Measurements from ENCODE around the gene POU2AF1.

Gene POU2AF1

DNA sequence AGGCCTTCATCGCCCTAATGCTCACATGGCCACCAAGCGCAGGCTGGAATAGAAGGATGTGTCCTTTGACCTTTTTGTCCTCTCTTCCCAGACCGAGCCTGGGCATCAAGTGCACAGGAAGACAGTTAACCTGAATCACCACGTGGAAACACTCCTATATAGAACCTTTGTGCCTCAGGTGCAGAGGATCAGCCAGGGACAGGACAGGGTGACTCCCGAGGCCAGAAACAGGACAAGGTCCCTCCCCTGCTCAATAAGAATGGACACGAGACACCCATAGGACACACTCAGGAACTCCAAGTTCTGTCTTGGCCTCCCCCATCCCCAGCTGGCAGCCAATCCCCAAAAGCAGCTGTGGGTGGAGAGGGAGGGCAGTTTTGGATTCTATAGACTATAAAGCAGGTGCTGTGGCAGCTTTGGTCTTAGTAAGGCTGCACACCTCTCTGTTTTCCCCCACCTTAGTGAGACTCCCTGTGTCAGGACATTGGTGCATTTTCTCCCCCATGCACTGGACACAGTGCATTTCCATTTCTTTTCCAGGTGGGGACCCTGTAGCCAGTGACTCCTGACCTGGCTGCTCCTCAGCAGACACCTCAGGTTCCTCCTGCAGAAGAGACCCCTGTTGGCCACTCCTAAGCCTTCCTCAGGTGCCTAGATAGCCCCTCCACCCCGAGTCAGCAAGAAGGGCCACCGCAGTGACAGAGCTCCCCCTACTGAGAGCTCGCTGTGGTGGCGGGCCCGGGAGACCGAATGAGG is 43.6 kb upstream of the POU2AF1 start:
- in situ Hi-C loops (cut with HindIII; ENCODE audit: low sequenced_read_pairs), result no loop called here
- no peak overlapping the region for H3K4me3 ChIP-seq (ENCODE audit: low read depth, low read length)
- TF ChIP-seq, protein P1, sequence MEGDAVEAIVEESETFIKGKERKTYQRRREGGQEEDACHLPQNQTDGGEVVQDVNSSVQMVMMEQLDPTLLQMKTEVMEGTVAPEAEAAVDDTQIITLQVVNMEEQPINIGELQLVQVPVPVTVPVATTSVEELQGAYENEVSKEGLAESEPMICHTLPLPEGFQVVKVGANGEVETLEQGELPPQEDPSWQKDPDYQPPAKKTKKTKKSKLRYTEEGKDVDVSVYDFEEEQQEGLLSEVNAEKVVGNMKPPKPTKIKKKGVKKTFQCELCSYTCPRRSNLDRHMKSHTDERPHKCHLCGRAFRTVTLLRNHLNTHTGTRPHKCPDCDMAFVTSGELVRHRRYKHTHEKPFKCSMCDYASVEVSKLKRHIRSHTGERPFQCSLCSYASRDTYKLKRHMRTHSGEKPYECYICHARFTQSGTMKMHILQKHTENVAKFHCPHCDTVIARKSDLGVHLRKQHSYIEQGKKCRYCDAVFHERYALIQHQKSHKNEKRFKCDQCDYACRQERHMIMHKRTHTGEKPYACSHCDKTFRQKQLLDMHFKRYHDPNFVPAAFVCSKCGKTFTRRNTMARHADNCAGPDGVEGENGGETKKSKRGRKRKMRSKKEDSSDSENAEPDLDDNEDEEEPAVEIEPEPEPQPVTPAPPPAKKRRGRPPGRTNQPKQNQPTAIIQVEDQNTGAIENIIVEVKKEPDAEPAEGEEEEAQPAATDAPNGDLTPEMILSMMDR (IDR thresholded peaks at IDR 0.05; ENCODE audit: low read depth, low read length, missing control alignments), result peak; percentile 84
- no peak for DNase-seq (ENCODE audit: low read depth)

DNA sequence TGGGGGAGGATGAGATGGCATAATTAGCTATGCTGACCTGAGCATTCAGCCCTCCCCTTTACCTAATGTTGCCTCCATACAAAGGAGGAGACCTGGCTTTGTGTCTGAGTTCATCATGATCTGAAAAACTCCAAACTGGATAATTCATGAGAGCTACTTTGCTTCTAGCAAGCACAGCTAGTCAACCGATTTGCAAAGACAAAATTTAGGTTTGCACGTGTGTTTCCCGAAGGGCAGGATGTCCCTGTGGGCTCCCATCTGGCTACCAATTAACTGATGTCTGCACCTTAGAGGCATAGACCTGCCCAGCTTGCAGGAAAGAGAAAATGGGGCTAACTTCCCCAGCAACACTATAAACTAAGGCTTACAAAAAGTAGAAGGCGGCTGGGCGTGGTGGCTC is 42.2 kb upstream of the POU2AF1 start:
- in situ Hi-C loops (cut with HindIII; ENCODE audit: low sequenced_read_pairs), result no loop called here
- H3K4me3 ChIP-seq (ENCODE audit: low read depth, low read length), result no peak overlapping the region
- TF ChIP-seq, protein P1 (IDR thresholded peaks at IDR 0.05; ENCODE audit: low read depth, low read length, missing control alignments), result no peak
- DNase-seq (ENCODE audit: low read depth), result no peak

DNA sequence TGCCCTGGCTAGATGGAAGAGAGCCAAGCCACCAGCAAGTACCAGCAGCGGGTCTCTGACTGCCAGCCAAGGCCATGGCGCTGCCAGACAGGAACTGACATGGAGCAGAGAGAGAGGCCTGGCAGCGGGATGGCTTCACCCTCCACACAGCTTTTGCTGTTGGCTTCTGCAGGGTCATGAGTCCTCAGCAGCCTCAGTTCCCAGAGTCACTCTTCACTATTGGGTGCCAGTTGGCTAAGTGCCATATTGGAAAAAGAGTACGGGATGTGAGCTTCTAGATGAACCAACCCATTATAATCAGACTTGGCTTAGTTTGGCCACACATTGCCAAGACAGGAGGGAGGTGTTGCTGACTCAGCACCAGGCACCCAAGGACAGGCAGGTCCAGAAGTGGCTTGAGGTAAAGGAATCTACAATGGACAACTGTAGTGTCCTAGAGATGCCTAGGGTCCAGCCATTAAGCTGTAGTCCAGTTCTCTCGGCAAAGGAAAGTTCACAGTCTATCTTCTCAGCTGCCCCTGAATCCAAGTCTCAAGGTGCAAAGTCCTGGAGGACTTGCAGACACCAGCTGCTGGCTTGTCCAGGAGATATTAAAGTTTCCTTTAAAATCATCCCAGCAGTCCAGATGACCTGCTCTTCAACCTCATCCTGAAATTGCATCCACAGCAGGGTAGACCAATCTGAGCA is 40.7 kb upstream of the POU2AF1 start:
- no peak for DNase-seq (ENCODE audit: low read depth)
- TF ChIP-seq, protein P1 (IDR thresholded peaks at IDR 0.05; ENCODE audit: low read depth, low read length, missing control alignments), result no peak
- in situ Hi-C loops (cut with HindIII; ENCODE audit: low sequenced_read_pairs), result no loop called here
- H3K4me3 ChIP-seq (ENCODE audit: low read depth, low read length), result no peak overlapping the region

DNA sequence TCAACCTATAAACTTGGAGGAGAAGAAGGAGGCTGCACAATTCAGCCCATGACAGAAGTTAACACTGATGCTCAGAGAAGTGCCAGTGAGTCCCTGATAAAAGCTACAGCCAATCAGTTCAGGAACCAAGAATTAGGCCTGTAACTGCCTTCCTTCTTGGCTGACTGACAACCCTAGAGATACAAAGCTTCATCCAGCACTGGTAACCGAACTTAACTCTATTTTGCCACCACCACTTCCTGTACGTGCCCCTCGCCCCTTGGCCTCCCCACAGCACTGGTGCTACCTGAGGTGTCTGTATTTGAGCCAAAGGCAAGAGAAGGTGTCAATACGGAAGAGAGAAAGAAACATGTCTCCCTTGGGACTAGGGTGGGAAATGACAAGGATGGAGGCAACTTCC is 40.1 kb upstream of the POU2AF1 start:
- H3K4me3 ChIP-seq (ENCODE audit: low read depth, low read length), result no peak overlapping the region
- in situ Hi-C loops (cut with HindIII; ENCODE audit: low sequenced_read_pairs), result no loop called here
- TF ChIP-seq, protein P1 (IDR thresholded peaks at IDR 0.05; ENCODE audit: low read depth, low read length, missing control alignments), result no peak
- no peak for DNase-seq (ENCODE audit: low read depth)

DNA sequence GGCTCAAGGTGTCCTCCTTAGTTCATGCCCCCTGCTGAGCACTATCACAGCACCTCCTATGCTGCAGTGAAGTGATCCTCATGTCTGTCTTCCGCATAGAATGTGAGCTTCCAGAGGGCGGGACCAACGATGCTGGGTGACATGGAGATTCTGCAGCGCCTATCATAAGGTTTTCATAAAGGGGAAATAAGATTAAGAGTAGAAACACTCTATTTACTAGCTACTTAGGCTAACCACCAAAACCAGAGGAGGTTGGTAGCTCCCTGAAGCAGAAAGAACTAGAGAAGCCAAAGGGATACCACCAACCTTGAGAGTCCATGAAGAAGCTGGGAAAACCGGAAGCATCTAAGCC is 39.3 kb upstream of the POU2AF1 start:
- DNase-seq (ENCODE audit: low read depth), result no peak
- no peak overlapping the region for H3K4me3 ChIP-seq (ENCODE audit: low read depth, low read length)
- in situ Hi-C loops (cut with HindIII; ENCODE audit: low sequenced_read_pairs), result no loop called here
- TF ChIP-seq, protein P1 (IDR thresholded peaks at IDR 0.05; ENCODE audit: low read depth, low read length, missing control alignments), result no peak

DNA sequence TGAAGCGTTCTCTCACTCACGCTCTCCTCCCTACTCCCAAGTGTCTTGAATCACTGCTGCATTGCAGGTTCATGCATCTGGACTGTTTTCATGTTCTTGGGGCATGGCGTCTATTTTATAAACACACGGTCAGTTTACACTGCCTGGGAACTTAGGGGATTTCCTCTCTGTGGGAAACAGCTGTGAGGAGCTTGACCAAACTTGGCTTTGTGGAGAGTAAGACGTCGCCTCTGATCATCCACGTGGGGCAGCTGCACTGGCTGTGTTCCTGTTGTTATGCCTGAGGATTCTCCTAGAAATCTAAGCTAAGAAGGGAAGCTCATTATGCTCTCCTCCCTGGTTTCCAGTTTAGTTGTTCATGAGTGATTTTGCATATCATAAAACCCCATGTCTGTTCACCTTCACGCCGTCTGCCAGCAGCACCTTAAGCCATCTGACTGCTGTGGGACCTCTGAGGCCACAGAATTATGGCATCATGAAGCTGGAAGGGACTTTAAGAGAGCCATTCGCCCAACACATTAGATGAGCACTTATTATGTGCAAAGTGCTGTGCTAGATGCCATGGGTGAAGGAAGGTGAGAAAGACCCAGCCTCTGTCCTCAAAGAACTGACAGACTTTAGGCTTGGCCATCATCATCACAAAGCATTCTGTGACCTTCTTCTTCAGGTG is 38.8 kb upstream of the POU2AF1 start:
- in situ Hi-C loops (cut with HindIII; ENCODE audit: low sequenced_read_pairs), result no loop called here
- peak; percentile 76 for DNase-seq (ENCODE audit: low read depth)
- TF ChIP-seq, protein P1 (IDR thresholded peaks at IDR 0.05; ENCODE audit: low read depth, low read length, missing control alignments), result no peak
- no peak overlapping the region for H3K4me3 ChIP-seq (ENCODE audit: low read depth, low read length)

All from astrocyte of the cerebellum (primary cell).